ENCODE results near the gene MYEF2. TPM values are rescaled to one million over a fixed set of nuclear protein-coding genes. Genes with fewer than 3 reads are reported as not detected.

MYEF2 gene
- total and polyA plus RNA-seq, 2 experiments from 2014 or later, result 62.0 to 79.7 TPM

DNA sequence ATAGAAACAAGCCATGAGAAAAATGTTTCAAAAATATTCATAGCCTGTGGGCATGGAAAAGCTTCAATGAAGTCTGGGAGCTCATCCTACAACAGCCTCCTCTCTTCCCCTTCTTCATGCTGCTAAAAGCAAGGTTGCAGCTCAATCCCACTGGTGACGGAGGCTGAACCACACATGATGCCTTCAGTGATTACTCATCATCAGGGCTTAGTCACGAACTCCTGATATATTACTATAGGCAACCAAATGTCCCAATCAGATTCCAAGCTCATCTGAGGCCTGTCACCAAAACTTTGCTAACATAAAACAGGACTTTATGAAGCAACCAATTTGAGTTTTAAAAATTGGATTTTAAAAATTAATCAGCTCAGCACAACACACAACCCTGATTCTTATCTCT lies 81.3 kb downstream of the MYEF2 start:
- no peak overlapping the region for H3K27ac Mint-ChIP-seq
- no peak overlapping the region for H3K4me2 ChIP-seq
- no peaks in the 10 kb centered on the region for H3K4me1 ChIP-seq (ENCODE audit: insufficient read depth)
- no peak overlapping the region for H3K27ac ChIP-seq (ENCODE audit: low read depth)
- H3K4me3 Mint-ChIP-seq, result no peak overlapping the region
- ATAC-seq (no peak), DNase-seq (ENCODE audit: low spot score) (no peak)
- H3K9me3 Mint-ChIP-seq, result no peaks in the 10 kb centered on the region
- no peaks in the 10 kb centered on the region for H3K4me1 Mint-ChIP-seq
- no peaks in the 10 kb centered on the region for H3K36me3 ChIP-seq (ENCODE audit: insufficient read depth)
- no peak overlapping the region for H3K4me3 ChIP-seq
- H3K27me3 ChIP-seq (ENCODE audit: insufficient read depth), result no peaks in the 10 kb centered on the region
- H3K27me3 Mint-ChIP-seq (ENCODE audit: insufficient read depth, low read depth, poor library complexity), result no peaks in the 10 kb centered on the region
- H2AFZ ChIP-seq, result no peak overlapping the region
- H3K9me2 ChIP-seq (ENCODE audit: insufficient read depth), result peaks cover 12% of the 10 kb centered on the region; the same call in 1 of the 2 replicates
- no peaks in the 10 kb centered on the region for H3K36me3 Mint-ChIP-seq (ENCODE audit: low read depth)
- TF ChIP-seq STAT1 (IDR thresholded peaks at IDR 0.05; ENCODE audit: unreplicated experiment), result no peak
- TF ChIP-seq, protein P1, sequence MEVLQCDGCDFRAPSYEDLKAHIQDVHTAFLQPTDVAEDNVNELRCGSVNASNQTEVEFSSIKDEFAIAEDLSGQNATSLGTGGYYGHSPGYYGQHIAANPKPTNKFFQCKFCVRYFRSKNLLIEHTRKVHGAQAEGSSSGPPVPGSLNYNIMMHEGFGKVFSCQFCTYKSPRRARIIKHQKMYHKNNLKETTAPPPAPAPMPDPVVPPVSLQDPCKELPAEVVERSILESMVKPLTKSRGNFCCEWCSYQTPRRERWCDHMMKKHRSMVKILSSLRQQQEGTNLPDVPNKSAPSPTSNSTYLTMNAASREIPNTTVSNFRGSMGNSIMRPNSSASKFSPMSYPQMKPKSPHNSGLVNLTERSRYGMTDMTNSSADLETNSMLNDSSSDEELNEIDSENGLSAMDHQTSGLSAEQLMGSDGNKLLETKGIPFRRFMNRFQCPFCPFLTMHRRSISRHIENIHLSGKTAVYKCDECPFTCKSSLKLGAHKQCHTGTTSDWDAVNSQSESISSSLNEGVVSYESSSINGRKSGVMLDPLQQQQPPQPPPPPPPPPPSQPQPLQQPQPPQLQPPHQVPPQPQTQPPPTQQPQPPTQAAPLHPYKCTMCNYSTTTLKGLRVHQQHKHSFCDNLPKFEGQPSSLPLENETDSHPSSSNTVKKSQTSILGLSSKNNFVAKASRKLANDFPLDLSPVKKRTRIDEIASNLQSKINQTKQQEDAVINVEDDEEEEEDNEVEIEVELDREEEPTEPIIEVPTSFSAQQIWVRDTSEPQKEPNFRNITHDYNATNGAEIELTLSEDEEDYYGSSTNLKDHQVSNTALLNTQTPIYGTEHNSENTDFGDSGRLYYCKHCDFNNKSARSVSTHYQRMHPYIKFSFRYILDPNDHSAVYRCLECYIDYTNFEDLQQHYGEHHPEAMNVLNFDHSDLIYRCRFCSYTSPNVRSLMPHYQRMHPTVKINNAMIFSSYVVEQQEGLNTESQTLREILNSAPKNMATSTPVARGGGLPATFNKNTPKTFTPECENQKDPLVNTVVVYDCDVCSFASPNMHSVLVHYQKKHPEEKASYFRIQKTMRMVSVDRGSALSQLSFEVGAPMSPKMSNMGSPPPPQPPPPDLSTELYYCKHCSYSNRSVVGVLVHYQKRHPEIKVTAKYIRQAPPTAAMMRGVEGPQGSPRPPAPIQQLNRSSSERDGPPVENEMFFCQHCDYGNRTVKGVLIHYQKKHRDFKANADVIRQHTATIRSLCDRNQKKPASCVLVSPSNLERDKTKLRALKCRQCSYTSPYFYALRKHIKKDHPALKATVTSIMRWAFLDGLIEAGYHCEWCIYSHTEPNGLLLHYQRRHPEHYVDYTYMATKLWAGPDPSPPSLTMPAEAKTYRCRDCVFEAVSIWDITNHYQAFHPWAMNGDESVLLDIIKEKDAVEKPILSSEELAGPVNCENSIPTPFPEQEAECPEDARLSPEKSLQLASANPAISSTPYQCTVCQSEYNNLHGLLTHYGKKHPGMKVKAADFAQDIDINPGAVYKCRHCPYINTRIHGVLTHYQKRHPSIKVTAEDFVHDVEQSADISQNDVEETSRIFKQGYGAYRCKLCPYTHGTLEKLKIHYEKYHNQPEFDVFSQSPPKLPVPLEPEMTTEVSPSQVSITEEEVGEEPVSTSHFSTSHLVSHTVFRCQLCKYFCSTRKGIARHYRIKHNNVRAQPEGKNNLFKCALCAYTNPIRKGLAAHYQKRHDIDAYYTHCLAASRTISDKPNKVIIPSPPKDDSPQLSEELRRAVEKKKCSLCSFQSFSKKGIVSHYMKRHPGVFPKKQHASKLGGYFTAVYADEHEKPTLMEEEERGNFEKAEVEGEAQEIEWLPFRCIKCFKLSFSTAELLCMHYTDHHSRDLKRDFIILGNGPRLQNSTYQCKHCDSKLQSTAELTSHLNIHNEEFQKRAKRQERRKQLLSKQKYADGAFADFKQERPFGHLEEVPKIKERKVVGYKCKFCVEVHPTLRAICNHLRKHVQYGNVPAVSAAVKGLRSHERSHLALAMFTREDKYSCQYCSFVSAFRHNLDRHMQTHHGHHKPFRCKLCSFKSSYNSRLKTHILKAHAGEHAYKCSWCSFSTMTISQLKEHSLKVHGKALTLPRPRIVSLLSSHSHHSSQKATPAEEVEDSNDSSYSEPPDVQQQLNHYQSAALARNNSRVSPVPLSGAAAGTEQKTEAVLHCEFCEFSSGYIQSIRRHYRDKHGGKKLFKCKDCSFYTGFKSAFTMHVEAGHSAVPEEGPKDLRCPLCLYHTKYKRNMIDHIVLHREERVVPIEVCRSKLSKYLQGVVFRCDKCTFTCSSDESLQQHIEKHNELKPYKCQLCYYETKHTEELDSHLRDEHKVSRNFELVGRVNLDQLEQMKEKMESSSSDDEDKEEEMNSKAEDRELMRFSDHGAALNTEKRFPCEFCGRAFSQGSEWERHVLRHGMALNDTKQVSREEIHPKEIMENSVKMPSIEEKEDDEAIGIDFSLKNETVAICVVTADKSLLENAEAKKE (CRISPR knock-in tag; IDR thresholded peaks at IDR 0.05), result no peak
- TF ChIP-seq JUNB (IDR thresholded peaks at IDR 0.05; ENCODE audit: unreplicated experiment), result no peak
- H3K79me2 ChIP-seq (replicated peaks; ENCODE audit: insufficient read depth), result no peaks in the 10 kb centered on the region
- no peaks in the 10 kb centered on the region for H4K20me1 ChIP-seq (replicated peaks; ENCODE audit: insufficient read depth)
- no peaks in the 10 kb centered on the region for H3F3A ChIP-seq (replicated peaks; ENCODE audit: low read depth)

DNA sequence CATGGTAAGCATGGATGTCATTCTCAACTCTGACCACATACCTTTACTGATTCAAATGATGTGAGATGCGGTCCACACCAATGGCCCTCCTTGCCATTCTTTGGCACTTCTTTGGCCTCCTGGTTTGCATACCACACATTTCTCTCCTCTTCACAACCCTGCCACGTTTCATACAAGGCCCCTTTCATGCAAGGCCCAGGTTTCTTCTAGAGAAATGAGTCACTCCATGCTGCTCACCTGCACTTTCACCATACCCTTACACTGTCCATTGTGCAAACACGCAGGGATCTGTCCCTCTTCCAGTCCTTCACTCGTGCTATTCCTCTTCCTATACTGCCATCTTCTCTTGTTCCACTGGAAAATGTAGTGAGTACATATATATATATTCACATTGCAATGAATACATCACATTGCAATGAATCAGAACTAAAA lies 81.7 kb downstream of the MYEF2 start:
- Mint-ChIP-seq H3K4me1 (no peaks in the 10 kb centered on the region), H3K27ac (no peak overlapping the region; the same call in 1 of the 2 replicates), H3K9me3 (no peaks in the 10 kb centered on the region), H3K27me3 (ENCODE audit: insufficient read depth, low read depth, poor library complexity) (no peaks in the 10 kb centered on the region), H3K4me3 (no peak overlapping the region), H3K36me3 (ENCODE audit: low read depth) (no peaks in the 10 kb centered on the region)
- Histone ChIP-seq H3K36me3 (ENCODE audit: insufficient read depth) (no peaks in the 10 kb centered on the region), H3K4me1 (ENCODE audit: insufficient read depth) (no peaks in the 10 kb centered on the region), H3K4me2 (no peak overlapping the region), H2AFZ (no peak overlapping the region), H3K79me2 (replicated peaks; ENCODE audit: insufficient read depth) (no peaks in the 10 kb centered on the region), H4K20me1 (replicated peaks; ENCODE audit: insufficient read depth) (no peaks in the 10 kb centered on the region), H3K27ac (ENCODE audit: low read depth) (no peak overlapping the region), H3K4me3 (no peak overlapping the region), H3K9me2 (ENCODE audit: insufficient read depth) (peaks cover 12% of the 10 kb centered on the region; the same call in 1 of the 2 replicates), H3F3A (replicated peaks; ENCODE audit: low read depth) (no peaks in the 10 kb centered on the region), H3K27me3 (ENCODE audit: insufficient read depth) (no peaks in the 10 kb centered on the region)
- DNase-seq (ENCODE audit: low spot score) (no peak), ATAC-seq (no peak)
- TF ChIP-seq ZNF331 (CRISPR knock-in tag; IDR thresholded peaks at IDR 0.05; ENCODE audit: low read depth) (no peak), POLR2AphosphoS5 (IDR thresholded peaks at IDR 0.05; ENCODE audit: low read depth) (no peak), STAT1 (IDR thresholded peaks at IDR 0.05; ENCODE audit: unreplicated experiment) (no peak), ZNF114 (CRISPR knock-in tag; IDR thresholded peaks at IDR 0.05) (no peak), NANOG (IDR thresholded peaks at IDR 0.05; ENCODE audit: borderline replicate concordance) (no peak), EZH2phosphoT487 (IDR thresholded peaks at IDR 0.05; ENCODE audit: unreplicated experiment) (no peak), JUNB (IDR thresholded peaks at IDR 0.05; ENCODE audit: unreplicated experiment) (no peak), EZH2 (IDR thresholded peaks at IDR 0.05; ENCODE audit: low read depth, unreplicated experiment) (no peak)

All from GM23338 (cell line).